Activated CD8-positive, alpha-beta memory T cell treated with anti-CD3 and anti-CD28 coated beads, Interleukin-2, amount 50 U/mL, for 4 hours (primary cell): ENCODE measurements around the gene SHROOM2.

Experiments used
- DNase-seq: peaks from one replicate; pipeline ENCODE4 v3.0.0-alpha.2; 2020

The SHROOM2 gene

GRCh38 chrX:9866633-9867032 is 80.4 kb downstream of the SHROOM2 start:
- DNase-seq: no peak

DNA sequence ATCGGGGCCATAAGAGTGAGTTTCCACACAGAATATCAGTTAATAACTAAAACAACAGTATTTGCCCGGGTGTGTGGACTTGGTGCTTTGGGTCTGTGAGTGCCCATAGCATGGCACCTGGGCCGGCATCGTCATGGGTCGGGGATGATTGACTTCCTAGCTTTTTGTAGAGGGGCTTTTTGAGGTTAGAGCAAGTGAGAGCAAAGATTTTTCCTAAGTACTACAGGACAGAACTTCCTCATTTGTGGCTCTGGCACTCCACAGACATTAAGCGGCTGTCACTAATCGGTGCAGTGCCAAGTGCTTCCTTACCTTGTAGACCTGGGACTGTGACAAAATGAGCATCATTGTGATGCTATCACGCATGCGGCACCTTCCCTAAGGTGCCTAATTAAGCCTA is 81.0 kb downstream of the SHROOM2 start:
- no peak for DNase-seq

GRCh38 chrX:9867753-9868152 is 81.5 kb downstream of the SHROOM2 start:
- no peak for DNase-seq

- DNase-seq: no peak
These were observed 85.6 kb downstream of the SHROOM2 start for GRCh38 chrX:9871701-9872268.

- no peak for DNase-seq
These were observed 87.1 kb downstream of the SHROOM2 start for GRCh38 chrX:9873360-9873759.

DNA sequence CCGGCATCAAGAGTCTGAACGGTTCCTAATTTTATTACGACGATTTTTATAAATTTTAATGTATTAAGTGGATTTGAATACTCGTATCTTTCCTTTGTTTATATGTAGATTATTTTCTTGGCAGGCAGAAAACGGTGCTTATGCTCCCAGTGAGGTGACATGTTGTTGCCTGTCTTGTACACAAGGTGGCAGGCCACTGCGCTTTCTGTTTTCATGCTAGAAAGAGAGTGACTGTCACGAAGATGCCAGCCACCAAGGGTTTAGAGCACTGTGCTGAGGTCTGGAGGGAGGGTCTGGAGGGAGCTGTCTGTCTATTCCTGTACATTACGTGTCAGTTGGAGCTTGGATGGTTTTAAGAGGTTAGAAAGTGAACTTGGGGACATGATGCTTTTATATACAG is 87.7 kb downstream of the SHROOM2 start:
- DNase-seq: no peak

GRCh38 chrX:9874483-9874882 is 88.3 kb downstream of the SHROOM2 start:
- no peak for DNase-seq

DNA sequence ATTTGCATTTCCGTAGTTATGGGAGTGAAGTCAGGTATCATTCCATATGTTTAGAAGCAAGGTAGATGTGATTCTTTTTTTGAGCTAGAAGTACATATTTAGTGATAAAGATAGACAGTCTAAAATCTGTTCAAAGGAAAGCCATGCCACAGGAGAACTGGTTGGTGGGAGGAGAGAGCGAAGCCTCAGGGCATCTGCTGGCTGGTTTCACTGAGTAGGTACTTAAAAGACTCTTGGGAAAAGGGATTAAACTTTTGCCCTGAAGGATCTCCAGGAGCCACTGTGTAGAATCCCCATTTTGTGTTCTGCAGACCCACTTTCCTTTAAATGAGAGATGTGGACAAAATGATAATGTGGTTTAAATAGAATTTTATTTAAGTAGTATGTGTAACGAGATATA is 89.6 kb downstream of the SHROOM2 start:
- DNase-seq: no peak

DNA sequence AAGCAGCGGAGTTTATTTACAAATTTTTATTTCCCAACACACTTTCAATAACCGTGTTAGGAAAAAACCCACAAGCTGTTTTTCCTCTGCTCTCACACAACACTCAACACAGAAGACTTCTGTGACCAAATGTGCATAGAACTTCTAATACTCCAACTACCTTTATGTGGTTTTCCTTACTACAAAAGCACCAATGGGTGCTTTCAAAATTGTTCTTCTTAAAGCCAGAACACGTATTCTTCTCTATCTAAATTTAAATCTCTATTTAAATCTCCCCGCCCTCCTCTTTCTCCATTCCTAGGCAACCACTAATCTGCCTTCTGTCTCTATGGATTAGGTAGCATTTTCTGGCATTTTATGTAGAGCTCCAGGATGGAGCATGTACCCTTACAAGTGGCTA is 90.0 kb downstream of the SHROOM2 start:
- DNase-seq: no peak

DNA sequence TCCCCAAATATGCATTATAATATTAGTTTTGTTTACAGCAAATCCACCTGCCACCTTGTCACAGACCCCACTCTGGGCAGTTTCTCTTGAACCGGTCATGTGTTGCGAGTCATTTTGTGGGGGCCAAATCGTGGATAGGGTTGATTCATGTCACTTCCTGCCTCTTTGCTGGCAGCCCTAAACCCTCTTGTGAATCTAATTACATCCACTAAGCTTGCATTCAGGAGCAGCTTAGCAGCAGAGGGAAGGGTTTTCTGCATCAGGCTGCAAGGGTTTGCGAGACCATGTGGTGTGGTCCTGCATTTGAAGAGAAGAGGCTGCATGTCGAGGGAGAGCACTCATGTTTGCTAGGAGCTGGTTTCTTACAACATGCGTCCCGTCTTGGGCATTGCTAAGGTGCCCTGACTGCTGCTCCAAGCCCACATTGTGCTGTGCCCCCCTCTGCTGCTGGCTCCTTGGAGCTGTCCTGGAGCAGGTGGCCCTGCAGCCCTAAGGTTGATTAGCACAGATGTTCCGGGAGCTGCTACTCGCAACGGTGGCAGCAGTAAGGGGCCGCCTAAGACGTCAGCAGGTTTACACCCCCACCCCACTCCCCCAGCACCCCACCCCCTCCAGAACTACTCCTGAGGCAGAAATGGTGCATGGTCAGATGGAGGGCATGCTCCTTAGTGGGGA is 92.1 kb downstream of the SHROOM2 start:
- no peak for DNase-seq

DNA sequence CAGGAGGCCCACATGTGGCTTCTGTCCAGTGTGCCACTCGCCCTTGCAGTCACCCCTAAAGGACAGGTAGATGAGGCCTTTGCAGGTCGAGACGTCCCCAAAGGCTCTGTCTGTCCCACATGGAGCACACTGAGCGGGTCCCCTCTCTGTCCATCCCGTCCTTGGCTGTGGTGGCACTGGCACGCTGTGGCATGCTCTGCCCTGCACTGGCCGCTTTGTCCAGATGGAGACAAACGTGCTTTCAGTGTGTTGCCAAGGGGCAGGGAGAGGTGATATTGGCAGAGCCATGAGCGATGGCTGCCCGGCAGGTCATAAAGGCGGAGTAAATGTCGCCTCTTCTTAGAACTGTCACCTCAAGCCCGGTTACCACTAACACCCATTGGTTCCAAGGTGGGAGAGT is 94.0 kb downstream of the SHROOM2 start:
- DNase-seq: no peak

DNA sequence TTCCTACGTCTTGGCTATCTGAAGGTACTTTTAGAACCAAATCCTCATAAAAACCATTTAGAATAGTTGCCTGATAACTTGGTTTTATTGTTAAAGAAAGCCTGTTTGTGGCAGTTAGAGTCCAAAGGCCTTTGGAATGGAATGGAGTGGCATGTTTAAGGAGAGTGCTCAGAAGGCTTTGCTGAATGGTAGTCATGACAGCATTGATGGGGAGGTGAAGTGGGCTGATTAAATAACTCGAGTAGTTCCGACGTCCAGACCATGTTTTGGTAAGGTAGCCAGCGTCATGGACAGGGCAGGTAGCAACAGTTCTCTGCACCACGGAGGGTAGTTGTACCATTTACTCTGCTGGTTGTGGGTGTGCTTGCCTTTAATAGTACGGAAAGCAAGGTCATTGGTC is 94.6 kb downstream of the SHROOM2 start:
- no peak for DNase-seq

DNA sequence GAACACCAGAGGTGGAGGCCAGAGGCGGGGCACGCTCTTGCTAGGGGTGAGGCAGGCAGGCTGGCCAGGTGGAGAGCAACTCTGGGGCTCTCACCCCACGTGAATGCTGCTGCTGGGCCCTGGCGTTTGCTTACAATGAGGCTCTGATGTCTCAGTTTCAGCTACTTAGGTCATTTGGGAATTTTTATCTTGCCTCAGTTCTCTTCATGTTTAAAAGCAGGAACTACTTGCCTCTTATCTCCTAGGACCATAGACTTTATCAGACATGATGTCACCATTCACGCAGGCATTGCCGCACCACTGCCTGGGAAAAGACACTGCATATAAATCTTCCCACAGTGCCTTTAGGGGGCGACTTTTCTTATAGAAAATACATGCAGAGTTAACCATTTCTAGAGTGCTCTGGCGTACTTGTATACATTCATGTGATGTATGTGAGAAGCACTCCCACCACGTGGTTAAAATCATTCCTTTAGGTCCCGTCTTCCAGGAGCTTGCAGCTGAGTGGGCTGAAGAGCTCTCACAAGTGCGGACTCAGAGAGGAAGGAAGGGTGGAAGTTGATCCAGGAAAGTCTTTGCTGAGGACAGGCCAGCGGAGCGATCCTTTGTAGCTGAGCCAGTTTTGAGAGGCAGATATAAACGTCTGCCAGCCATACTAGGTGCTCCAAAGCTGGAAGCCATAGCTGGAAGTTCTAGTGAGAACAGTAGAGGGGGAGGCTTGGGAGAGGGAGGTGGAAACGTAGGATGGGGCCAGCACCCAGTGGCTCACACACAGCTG is 96.6 kb downstream of the SHROOM2 start:
- DNase-seq: no peak

GRCh38 chrX:9884031-9884779 is 98.0 kb downstream of the SHROOM2 start:
- DNase-seq: no peak

DNA sequence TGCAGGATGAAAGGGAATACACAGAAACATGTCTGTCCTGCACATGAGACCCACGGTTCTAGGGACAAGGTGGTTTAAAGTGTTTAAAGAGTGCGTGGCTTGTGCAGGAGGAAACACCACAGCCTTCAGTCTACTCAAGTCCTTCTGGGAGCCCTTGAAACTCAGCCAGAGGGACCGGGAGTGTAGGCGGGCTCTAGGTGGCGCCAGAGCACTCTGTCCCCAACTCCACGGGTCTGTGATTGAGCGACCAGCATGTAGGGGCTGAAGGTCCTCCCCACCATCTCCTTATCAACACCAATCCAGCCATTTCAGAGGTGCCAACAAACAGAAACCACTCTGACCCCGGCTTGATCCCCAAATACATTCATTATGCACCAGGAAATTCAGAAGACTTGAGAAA is 98.9 kb downstream of the SHROOM2 start:
- DNase-seq: peak; percentile 44

DNA sequence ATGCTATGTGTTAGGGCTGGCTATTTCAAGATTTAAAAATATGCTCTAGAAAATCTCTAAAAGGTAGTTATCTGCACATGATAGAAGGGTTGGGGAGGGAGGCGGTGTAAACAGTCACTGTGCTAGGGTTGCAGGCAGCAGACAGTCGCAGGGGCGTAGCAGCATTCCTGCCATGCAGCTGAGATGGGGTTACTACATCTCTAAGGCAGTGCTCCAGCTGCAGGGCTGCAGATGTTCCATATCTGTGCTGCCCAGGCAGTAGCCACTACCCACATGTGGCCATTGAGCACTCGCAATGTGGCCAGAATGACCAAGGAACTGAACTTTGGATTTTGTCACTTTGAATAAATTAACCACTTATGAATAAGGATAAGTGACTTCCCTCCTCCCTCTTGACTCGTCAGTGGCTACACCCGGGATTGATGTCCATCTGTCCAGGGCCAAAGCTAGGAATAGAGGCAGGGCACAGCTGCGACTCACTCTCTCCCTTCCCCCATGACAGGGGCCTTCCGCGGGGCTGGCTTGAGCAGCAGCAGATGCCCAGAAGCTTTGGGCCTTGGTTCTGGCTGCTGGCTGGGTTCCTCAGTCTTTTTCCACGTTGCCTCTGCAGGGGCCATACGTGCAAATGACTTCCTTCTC is 101.5 kb downstream of the SHROOM2 start:
- DNase-seq: no peak

DNA sequence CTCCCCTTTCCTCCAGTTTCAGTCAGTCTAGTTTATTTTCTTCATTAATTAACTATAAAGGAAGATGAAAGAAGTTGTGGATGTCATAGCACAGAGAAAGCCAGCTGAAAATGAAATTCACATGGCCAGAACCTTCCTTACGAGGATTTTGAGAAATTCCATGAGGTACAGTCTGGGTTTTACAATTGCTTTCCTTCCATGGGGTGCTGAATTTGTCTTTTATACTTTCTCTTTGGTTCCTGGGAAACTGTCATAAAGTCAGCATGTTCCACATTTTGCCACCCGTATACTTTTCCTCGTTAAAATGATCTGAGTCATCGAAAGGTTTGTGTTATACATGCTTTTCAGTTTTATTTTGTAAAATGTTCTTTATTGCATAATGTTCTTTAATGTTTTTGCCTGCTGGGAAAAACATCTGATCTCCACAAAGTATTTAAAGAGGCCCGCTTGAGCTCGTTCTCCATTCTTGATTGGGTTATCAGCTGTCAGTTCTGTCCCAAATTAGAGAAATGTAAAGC is 102.8 kb downstream of the SHROOM2 start:
- DNase-seq: no peak

GRCh38 chrX:9890681-9891091 is 104.5 kb downstream of the SHROOM2 start:
- no peak for DNase-seq

- no peak for DNase-seq
These were observed 109.1 kb downstream of the SHROOM2 start for GRCh38 chrX:9895225-9895912.

DNA sequence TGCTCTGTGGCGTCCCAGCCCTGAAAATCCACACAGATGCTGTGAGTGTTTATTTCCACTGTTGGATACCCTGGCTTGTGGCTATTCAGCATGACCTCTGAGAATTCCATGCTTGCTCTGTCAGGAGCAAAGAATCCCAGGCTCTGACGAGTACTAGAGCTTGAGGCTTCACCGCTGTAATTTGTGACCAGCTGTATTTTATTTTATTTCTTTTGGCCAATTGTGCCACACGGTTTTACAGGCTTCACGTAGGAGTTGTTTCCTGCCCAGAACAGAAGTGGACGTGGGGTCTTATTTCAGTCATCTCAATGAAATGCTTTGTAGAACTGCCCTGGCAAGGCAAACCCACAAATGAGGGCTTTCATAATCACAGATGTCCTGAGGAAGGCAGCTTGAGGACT is 111.5 kb downstream of the SHROOM2 start:
- DNase-seq: no peak

DNA sequence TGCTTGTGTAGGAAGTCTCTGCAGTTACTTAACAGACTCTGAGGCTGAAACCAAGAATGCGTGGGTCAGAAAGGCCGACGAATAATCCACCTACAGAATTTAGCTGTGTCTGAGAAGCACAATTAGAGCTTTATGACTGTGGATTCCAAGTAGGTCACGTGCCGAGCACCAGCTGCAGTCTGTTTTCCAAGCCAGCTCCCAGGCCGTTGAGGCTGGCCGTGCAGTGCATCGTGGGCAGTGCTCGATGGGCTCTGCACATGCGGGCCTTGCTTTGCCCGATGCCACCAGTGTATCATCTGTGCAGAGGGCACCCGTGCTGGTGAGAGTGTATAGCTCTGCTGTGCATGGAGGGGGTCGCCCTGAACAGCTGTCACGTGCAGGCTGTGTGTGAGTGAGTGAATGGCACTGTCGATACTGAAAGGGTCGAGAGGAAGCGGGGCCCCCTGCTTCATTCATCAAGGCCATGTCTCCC is 113.4 kb downstream of the SHROOM2 start:
- DNase-seq: no peak

DNA sequence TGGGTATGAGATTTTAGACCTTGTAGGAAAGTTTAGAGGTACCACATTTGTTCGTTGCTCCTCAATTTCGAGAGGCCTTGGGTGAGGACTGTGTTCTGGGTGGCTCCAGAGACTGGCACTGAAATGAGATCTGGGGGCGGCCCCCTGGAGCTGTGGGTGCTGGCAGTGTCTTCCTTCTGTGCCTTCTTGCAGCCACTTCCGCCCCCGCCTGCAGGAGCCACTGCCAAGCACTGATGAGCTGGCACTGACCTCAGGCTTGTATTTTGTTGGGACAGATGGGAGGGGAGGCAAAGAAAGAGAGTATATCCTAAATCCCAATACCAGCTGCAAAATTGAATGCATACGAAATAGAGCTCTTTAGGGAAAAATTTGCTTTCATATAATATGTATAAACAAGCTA is 116.4 kb downstream of the SHROOM2 start:
- DNase-seq: no peak
